ENCODE data around the gene SLBP.

Gene SLBP

DNA sequence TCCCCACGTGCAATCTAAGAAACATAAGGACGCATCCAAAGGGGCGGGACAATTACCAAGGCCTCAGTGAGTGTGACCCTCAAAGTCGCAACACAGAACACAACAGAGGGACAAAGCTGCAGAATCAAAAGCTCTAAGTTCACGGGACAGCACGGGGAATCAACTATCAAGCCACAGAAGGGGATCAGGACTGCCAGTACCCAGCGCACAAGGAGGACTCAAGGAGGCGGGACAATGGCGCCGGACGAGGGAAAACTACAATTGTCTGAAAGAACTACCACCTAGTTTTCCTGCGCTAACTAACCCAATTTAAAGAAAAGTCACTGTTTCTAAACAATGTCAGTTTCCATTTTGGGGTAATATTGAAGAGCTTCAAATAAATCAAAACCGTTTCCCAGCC, 29.3 kb downstream of the SLBP start:
- DNase-seq (ENCODE audit: low read depth): no peak
- peak overlapping the region; percentile 65 for H3K4me3 ChIP-seq (ENCODE audit: low read length)
- TF ChIP-seq, protein P1, sequence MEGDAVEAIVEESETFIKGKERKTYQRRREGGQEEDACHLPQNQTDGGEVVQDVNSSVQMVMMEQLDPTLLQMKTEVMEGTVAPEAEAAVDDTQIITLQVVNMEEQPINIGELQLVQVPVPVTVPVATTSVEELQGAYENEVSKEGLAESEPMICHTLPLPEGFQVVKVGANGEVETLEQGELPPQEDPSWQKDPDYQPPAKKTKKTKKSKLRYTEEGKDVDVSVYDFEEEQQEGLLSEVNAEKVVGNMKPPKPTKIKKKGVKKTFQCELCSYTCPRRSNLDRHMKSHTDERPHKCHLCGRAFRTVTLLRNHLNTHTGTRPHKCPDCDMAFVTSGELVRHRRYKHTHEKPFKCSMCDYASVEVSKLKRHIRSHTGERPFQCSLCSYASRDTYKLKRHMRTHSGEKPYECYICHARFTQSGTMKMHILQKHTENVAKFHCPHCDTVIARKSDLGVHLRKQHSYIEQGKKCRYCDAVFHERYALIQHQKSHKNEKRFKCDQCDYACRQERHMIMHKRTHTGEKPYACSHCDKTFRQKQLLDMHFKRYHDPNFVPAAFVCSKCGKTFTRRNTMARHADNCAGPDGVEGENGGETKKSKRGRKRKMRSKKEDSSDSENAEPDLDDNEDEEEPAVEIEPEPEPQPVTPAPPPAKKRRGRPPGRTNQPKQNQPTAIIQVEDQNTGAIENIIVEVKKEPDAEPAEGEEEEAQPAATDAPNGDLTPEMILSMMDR (conservative IDR thresholded peaks at IDR 0.05; ENCODE audit: low read length): no peak

DNA sequence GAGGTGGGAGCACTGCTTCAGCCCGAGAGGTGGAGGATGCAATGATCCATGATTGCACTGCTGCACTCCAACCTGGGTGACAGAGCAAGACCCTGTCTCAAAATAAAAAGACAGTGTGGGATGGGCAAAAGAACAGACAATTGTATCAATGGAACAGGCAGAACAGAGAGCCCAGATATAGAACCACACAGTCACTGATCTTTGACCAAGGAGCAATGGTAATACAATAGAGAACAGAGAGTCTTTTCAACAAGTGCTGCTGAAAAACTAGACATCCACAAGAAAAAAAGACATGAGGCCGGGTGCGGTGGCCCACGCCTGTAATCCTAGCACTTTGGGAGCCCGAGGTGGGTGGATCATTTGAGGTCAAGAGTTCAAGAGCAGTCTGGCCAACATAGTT, 33.9 kb downstream of the SLBP start:
- no peak overlapping the region for H3K4me3 ChIP-seq (ENCODE audit: low read length)
- no peak for DNase-seq (ENCODE audit: low read depth)
- TF ChIP-seq, protein P1 (conservative IDR thresholded peaks at IDR 0.05; ENCODE audit: low read length): no peak

DNA sequence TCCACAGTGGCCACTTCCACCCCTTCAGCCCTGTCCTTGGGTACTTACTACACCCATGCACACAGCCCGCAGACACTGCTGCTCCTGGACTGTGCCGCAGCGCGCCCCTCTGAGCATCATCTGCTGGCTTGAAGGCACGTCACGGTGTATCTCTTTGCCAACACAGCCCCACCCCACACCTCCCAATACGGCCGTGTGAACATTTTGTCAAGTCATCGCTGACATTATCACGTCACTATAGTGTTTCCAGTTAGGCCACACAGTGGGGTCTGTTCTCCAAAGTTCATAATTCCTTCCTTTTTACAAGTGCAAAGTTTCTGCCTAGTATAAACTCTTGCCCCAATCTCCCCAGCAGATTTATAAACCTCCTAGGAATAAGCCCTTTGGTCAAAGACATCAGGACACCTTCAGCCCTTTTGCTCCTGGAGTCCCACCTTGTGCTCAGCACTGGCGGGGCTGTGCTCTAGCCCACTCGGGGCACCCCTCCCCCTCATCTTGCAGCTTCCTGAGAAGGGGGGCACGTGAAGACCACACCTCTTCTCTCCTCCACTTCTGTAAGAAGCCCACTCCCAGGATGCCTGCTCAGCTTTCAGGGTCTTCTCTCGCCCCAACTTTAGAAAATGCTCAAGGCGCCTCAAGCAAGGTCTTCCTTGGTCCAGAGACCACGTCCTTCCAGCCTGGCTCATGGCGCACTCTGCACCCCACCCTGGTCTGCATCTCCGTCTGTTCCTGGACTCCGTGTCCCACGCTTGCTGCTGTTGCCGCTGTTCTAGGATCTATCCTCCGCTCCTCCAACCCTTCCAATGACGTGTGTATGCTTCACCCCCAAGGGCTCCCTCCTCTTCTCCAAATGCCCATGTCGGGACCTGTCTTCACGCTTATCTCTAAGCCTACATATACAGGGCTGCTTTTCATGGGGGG, 35.3 kb downstream of the SLBP start:
- TF ChIP-seq, protein P1 (conservative IDR thresholded peaks at IDR 0.05; ENCODE audit: low read length): no peak
- H3K4me3 ChIP-seq (ENCODE audit: low read length): no peak overlapping the region
- DNase-seq (ENCODE audit: low read depth): no peak

DNA sequence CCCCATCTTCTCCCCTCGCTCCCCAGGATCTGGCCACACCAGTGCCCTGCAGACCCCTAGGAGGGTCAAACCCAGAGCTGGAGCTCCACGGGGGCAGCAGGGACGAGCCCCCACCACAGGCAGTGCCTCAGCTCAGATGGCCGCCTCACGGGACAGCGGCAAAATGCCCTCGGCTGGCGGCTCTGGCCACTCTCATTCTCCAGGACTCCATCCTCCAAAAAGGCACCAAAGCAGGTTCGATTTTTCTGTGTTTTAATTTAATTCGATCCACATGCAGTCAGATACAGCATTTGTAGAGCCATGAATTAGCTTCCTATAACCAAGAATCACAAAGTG, 36.3 kb downstream of the SLBP start:
- H3K4me3 ChIP-seq (ENCODE audit: low read length): no peak overlapping the region
- TF ChIP-seq, protein P1 (conservative IDR thresholded peaks at IDR 0.05; ENCODE audit: low read length): no peak
- no peak for DNase-seq (ENCODE audit: low read depth)

DNA sequence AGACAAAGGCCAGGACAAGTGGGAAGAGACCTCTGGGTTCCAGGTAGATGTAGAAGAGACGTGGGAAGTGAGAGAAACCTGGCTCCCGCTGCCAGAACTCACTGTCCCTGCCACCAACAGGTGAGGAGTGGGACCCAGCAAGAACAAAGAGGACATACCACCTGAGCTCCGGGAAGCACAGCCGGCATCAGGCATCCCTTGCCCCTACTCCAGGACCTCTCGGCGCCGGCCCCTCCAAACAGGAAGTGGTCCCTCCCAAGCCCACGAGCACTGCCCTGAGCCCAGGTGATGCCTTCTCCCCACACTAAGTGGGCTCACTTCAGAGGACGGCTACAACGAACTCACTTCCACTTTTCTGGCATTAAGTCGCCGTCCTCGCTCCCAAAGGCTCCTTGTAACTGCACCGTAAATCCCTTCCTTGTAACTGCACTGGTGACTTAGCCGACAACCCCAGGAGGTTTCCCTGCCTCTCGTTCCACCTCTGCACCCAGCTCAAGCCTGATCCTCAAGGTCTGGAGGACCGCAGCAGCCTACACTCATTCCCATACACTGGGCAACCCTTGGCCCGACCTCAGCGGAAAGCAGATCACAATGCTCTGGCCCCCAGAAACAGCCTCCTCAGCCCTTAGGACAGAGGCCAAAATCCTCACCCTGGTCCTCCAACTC, 36.9 kb downstream of the SLBP start:
- no peak for DNase-seq (ENCODE audit: low read depth)
- H3K4me3 ChIP-seq (ENCODE audit: low read length): no peak overlapping the region
- TF ChIP-seq, protein P1 (conservative IDR thresholded peaks at IDR 0.05; ENCODE audit: low read length): no peak

DNA sequence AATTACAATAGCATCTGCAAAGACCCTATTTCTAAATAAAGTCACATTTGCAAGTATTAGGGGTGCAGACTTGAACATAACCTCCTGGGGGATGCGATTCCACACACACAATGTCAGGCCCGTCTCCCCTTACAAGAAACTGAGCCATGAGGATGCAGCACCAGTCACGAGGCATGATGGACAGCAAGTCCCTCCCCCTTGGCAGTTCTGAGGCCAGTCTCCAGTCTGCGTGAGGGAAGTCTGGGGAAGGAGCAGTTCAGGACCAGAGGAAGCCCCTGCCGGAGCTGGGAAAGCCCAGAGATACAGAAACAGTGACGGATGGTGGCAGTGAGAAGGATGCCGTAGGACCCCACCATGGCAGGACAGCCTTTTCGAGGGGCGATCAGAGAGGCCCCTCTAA, 37.4 kb downstream of the SLBP start:
- DNase-seq (ENCODE audit: low read depth): no peak

More for the DNA sequence above, 37.4 kb downstream of the SLBP start:
- H3K4me3 ChIP-seq (ENCODE audit: low read length): no peak overlapping the region
- TF ChIP-seq, protein P1 (conservative IDR thresholded peaks at IDR 0.05; ENCODE audit: low read length): no peak
